HG03354 (cell line): ENCODE data around the gene CEP20.

ENCODE experiments used
- ATAC-seq: cut with Tn5 transposase; IDR thresholded peaks from one replicate; pipeline ENCODE4 v1.9.1; 2021; ENCODE audit warnings: mild to moderate bottlenecking; ENCODE audit not compliant: unreplicated experiment, poor library complexity, severe bottlenecking

CEP20 gene

GRCh38 chr16:15899538-15900100, 11.2 kb upstream of the CEP20 start:
- no peak for ATAC-seq

GRCh38 chr16:15898654-15899053, 10.3 kb upstream of the CEP20 start:
- no peak for ATAC-seq

GRCh38 chr16:15897834-15898254, 9.4 kb upstream of the CEP20 start:
- ATAC-seq, result peak; percentile 68

- ATAC-seq, result no peak
Measured at GRCh38 chr16:15897121-15897780, 8.8 kb upstream of the CEP20 start.

- ATAC-seq, result no peak
Measured at GRCh38 chr16:15894571-15895374, 6.4 kb upstream of the CEP20 start.

- no peak for ATAC-seq
Measured at GRCh38 chr16:15891508-15891907, 3.1 kb upstream of the CEP20 start.

- no peak for ATAC-seq
Measured at GRCh38 chr16:15887283-15887682, 1.1 kb downstream of the CEP20 start.

- no peak for ATAC-seq
Measured at GRCh38 chr16:15886078-15886477, 2.3 kb downstream of the CEP20 start.

GRCh38 chr16:15885560-15886001, 2.8 kb downstream of the CEP20 start:
- ATAC-seq, result no peak

- ATAC-seq, result no peak
Measured at GRCh38 chr16:15882563-15882962, 5.8 kb downstream of the CEP20 start.

GRCh38 chr16:15881794-15882379, 6.5 kb downstream of the CEP20 start:
- ATAC-seq, result no peak

- ATAC-seq, result no peak
Measured at GRCh38 chr16:15880434-15881308, 7.7 kb downstream of the CEP20 start.

- no peak for ATAC-seq
Measured at GRCh38 chr16:15879255-15879811, 9.1 kb downstream of the CEP20 start.

GRCh38 chr16:15876503-15876902, 11.9 kb downstream of the CEP20 start:
- ATAC-seq, result no peak

- ATAC-seq, result no peak
Measured at GRCh38 chr16:15874745-15875314, 13.6 kb downstream of the CEP20 start.

- no peak for ATAC-seq
Measured at GRCh38 chr16:15873737-15874136, 14.7 kb downstream of the CEP20 start.

- ATAC-seq, result no peak
Measured at GRCh38 chr16:15873301-15873700, 15.1 kb downstream of the CEP20 start.

GRCh38 chr16:15870011-15870410, 18.4 kb downstream of the CEP20 start:
- no peak for ATAC-seq

- ATAC-seq, result no peak
Measured at GRCh38 chr16:15866451-15866850, 22.0 kb downstream of the CEP20 start.
